Heart left ventricle (tissue), 16 donors: Measurements from ENCODE around the gene TCFL5. TPM values are rescaled to one million over a fixed set of nuclear protein-coding genes. Genes with fewer than 3 reads are reported as not detected.
A peak's percentile ranks its signal among the peaks of the same experiment; 100 is the strongest.

Experiments
- ATAC-seq, 4 donors: fragments of 200-7000 bp; cut with Tn5 transposase; one replicate each; pipeline ENCODE4 v1.9.1; 2020 to 2022; ENCODE audit warnings: moderate library complexity in 4 of 4, mild to moderate bottlenecking in 3 of 4, moderate number of reproducible peaks in 1 of 4
- DNase-seq, 5 donors: peaks; one replicate each; pipeline ENCODE4 v3.0.0-alpha.2; 2020
- H3K27ac ChIP-seq, 12 donors: fragments of 200-600 bp; sonication (generic) in 4 of 12; one replicate each; pipeline versions ENCODE4 v1.5.0 to v1.8.0; 2016 to 2022; ENCODE audit warnings: mild to moderate bottlenecking in 2 of 12
- H3K27me3 ChIP-seq, 9 donors: fragments of 200-600 bp; sonication (generic) in 2 of 9; one replicate each; pipeline versions ENCODE4 v1.5.1 to v1.8.0; 2016 to 2022; ENCODE audit warnings: mild to moderate bottlenecking in 3 of 9
- H3K36me3 ChIP-seq, 9 donors: fragments of 200-600 bp; sonication (generic) in 2 of 9; one replicate each; pipeline versions ENCODE4 v1.5.0 to v1.8.0; 2018 to 2022; ENCODE audit warnings: mild to moderate bottlenecking in 2 of 9
- H3K4me1 ChIP-seq, 12 donors: fragments of 200-600 bp; sonication (generic) in 4 of 12; one replicate each; pipeline versions ENCODE4 v1.5.0 to v1.8.0; 2016 to 2022; ENCODE audit warnings: mild to moderate bottlenecking in 3 of 12
- H3K4me3 ChIP-seq, 12 donors: fragments of 200-600 bp; sonication (generic) in 4 of 12; one replicate each; pipeline versions ENCODE4 v1.5.0 to v1.8.0; 2017 to 2022; ENCODE audit warnings: mild to moderate bottlenecking in 9 of 12, moderate library complexity in 4 of 12
- H3K9me3 ChIP-seq, 12 donors: fragments of 200-600 bp; sonication (generic) in 4 of 12; one replicate each; pipeline versions ENCODE4 v1.5.0 to v1.8.0; 2016 to 2022; ENCODE audit warnings: mild to moderate bottlenecking in 1 of 12
- POLR2A ChIP-seq, 2 donors: fragments of 450-650 bp; IDR thresholded peaks; one replicate each; pipeline ENCODE4 v1.6.1; 2017; ENCODE audit warnings: antibody characterized with exemption in 2 of 2, mild to moderate bottlenecking in 2 of 2, moderate library complexity in 2 of 2
- WGBS, 4 donors: extraction: QIAGEN DNeasy Blood & Tissue Kit in 2 of 4; methylation state at CpG; one replicate each; pipeline versions ENCODE4 v1.1.5 to v1.1.7; 2013 to 2018; 5-methylcytosine and 5-hydroxymethylcytosine counted together
- intact Hi-C, 10 donors: fragments of 100-400 bp; cut with DNase I; formaldehyde crosslinking; loops; one replicate each; pipeline versions ENCODE4 v1.11.1 to v1.14.2; 2022
- polyA plus RNA-seq, 2 donors: library from polyadenylated mRNA; stranded (reverse); fragments of 200-250 nt; gene quantifications; one replicate each; pipeline ENCODE4 v1.2.3, GENCODE V29; 2013
- total RNA-seq, 9 donors: library from RNA; depleted of rRNA in 2 of 9; stranded (reverse); fragments of >200 nt in 2 of 9; fragmentation: NEBNext Ultra II Directional in 3 of 9; extraction: Animal tissue kit (Norgen Biotek cat#: 25700) in 3 of 9; gene quantifications; one replicate each; pipeline versions ENCODE4 v1.1.0 to v1.2.4, GENCODE V29; 2016 to 2023
- TF ChIP-seq, protein P1 (sequence below), 12 donors: fragments of 200-600 bp; sonication (generic) in 4 of 12; IDR thresholded peaks; one replicate each; pipeline versions ENCODE4 v1.5.0 to v1.8.0; 2018 to 2022; ENCODE audit warnings: antibody characterized with exemption in 12 of 12, mild to moderate bottlenecking in 5 of 12
- donor health status: ischemic (EF 13 %, LVEDD 7.1; RV severe dilation, severe dysfunction).
- donor health status: healthy with polysubstance abuse.
- donor health status: DM: no; HTN: yes; CAD: no.
- donor health status: DM: no; HTN: no; CAD: no.
- donor health status: ischemic (EF 25% LVEDD 6.9; RV normal size, moderate dysfunction).
- donor health status: ischemic (EF 25% LVEDD 5.7; RV mildly dilated, moderate dysfunction).
- donor health status: healthy.
- donor health status: DM: yes; HTN: yes; CAD: no.
- donor health status: ischemic (EF 35%, LVEDD 5.7; RV mildly dilated, moderate dysfunction).
- donor health status: nonischemic (EF 11% LVEDD 7.7; RV severe dilation, severe dysfunction).
- donor health status: DM: yes; HTN: yes; CAD: no.
- donor health status: PGD.
- donor health status: ischemic (EF 29% LVEDD 5.4; RV normal size, mild dysfunction).
- donor health status: nonischemic (EF 23%, LVEDD 6.1; RV moderate dilation, normal function).

The TCFL5 gene
- total and polyA plus RNA-seq, 11 donors = 2.5 to 8.2 (median 5.9) TPM

DNA sequence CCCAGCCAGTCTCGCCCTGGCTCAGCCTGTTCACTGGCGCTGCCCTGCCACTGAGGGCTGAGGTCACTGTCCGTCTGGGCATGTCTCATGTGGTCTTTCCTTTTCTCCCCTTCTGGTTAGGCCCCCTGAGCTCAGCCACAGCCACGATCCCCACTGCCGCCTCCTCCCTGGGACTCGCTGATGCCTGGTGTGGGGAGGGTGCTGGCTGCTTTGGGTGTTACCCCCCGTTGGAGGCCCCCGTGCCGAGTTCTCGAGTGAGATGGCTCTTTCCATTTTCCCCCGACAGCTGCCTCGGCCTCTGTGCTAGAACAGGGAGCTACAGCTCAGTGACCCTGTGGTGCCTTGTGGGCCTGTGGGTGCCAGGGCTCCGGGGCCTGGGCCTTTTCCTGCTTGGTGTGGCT, 14.9 kb upstream of the TCFL5 start:
- H3K27ac ChIP-seq = peak overlapping the region; percentile 8 to 89 (median 77)
- peaks cover 8 to 34% (median 22%) of the 10 kb centered on the region in 12 donors for H3K4me1 ChIP-seq
- H3K4me3 ChIP-seq = peak overlapping the region in 3 of 12 donors; percentile 1 to 16 (median 7)
- H3K9me3 ChIP-seq = no peaks in the 10 kb centered on the region
- intact Hi-C loops = loop anchor here in 5 of 10 donors (5.0 to 10.0 kb wide), 3 partner anchors 48 to 131 kb away; partner anchors contain the start of genes DIDO1 (in 4 of the 5) and BHLHE23 (in 1 of the 5)
- no peak for TF ChIP-seq POLR2A (IDR thresholded peaks at IDR 0.05)
- TF ChIP-seq, protein P1, sequence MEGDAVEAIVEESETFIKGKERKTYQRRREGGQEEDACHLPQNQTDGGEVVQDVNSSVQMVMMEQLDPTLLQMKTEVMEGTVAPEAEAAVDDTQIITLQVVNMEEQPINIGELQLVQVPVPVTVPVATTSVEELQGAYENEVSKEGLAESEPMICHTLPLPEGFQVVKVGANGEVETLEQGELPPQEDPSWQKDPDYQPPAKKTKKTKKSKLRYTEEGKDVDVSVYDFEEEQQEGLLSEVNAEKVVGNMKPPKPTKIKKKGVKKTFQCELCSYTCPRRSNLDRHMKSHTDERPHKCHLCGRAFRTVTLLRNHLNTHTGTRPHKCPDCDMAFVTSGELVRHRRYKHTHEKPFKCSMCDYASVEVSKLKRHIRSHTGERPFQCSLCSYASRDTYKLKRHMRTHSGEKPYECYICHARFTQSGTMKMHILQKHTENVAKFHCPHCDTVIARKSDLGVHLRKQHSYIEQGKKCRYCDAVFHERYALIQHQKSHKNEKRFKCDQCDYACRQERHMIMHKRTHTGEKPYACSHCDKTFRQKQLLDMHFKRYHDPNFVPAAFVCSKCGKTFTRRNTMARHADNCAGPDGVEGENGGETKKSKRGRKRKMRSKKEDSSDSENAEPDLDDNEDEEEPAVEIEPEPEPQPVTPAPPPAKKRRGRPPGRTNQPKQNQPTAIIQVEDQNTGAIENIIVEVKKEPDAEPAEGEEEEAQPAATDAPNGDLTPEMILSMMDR (IDR thresholded peaks at IDR 0.05) = no peak
- no peaks in the 10 kb centered on the region for H3K27me3 ChIP-seq
- peaks cover 0 to 20% (median 15%) of the 10 kb centered on the region in 9 donors for H3K36me3 ChIP-seq
- DNase-seq (no peak), ATAC-seq (peak in 2 of 4 donors; percentile 4 to 6)
- 60 to 82% (median 75%) methylated on average over 8 to 13 of the region's 13 CpGs for WGBS, 4 donors

DNA sequence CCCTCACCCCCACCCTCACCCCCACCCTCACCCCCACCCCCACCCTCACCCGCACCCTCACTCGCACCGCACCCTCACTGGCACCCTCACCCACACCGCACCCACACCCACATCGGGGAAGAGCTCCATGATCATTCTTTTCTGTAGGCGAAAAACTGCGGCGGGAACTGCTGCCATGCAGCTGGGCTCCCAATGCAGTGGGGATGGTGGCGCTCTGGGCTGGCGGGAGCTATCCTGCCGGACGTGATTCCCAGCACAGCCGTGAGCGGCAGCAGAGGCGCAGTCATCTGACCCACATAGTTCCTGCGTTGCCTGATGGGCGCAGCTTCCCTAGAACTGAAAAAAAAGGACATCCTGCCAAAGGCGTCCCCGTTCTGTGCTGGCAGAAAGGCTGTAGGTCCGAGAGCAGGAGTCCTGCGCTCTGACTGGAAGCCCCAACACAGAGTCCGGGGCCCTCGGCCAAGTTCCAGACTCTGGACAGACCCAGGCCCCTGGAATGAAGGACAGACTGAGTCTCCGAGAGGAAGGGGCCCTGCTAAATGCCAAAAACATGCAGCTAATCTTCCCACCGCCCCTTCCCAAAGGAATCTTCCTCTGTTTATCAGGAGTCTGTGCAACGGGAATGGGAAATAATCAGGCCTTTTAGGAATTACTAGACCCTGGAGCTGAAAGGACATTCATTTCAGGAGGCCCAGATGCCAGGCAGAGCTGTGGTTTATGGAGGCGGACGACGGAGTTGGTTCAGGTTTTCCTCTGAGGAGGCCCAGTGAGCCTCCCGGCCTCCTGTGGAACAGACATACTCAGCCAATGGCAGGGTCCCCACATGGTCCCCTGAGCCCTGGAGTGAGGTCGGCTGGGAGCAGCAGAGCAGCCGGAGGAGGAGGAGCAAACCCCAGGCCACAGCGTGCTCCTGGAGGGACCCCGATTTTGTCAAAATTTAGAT, 14.1 kb upstream of the TCFL5 start:
- Histone ChIP-seq H3K36me3 (peaks cover 0 to 12% (median 7%) of the 10 kb centered on the region in 9 donors), H3K9me3 (no peaks in the 10 kb centered on the region), H3K27me3 (no peaks in the 10 kb centered on the region), H3K4me3 (peak overlapping the region in 7 of 12 donors; percentile 15 to 36 (median 27)), H3K27ac (peak overlapping the region in 11 of 12 donors; percentile 59 to 89 (median 81)), H3K4me1 (peaks cover 8 to 34% (median 22%) of the 10 kb centered on the region in 12 donors)
- TF ChIP-seq, protein P1 (IDR thresholded peaks at IDR 0.05) = peak in 11 of 12 donors; percentile 12 to 71 (median 46)
- no peak for TF ChIP-seq POLR2A (IDR thresholded peaks at IDR 0.05)
- DNase-seq (peak; percentile 78 to 88 (median 84)), ATAC-seq (peak; percentile 56 to 91 (median 85))
- WGBS, 4 donors = 39 to 49% (median 42%) methylated on average over 22 to 34 of the region's 34 CpGs
- intact Hi-C loops = loop anchor here in 5 of 10 donors (5.0 to 10.0 kb wide), 3 partner anchors 49 to 132 kb away; partner anchors contain the start of genes DIDO1 (in 4 of the 5) and BHLHE23 (in 1 of the 5)

DNA sequence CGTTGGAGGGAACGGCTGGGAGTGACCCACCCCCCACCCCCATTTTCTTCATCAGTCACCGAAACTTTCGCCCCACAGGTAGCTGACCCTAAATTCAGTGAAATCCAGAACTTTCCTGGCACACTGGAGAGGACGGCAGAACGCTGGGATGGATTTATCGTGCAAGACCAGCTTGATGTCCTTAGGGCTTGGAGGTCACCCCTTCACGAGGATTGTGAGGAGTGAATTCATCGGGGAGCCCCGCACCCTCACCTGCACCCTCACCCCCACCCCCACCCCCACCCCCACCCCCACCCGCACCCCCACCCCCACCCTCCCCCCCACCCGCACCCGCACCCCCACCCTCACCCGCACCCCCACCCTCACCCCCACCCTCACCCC, 13.3 kb upstream of the TCFL5 start:
- DNase-seq = no peak

More for the DNA sequence above, 13.3 kb upstream of the TCFL5 start:
- H3K36me3 ChIP-seq = peaks cover 0 to 5% (median 0%) of the 10 kb centered on the region in 9 donors
- H3K27me3 ChIP-seq = no peaks in the 10 kb centered on the region
- H3K27ac ChIP-seq = peak overlapping the region in 2 of 12 donors; percentile 8 to 69
- intact Hi-C loops = loop anchor here in 6 of 10 donors (5.0 to 10.0 kb wide), 3 partner anchors 50 to 132 kb away; partner anchors contain the start of genes DIDO1 (in 4 of the 6) and BHLHE23 (in 3 of the 6)
- H3K4me1 ChIP-seq = peaks cover 8 to 34% (median 22%) of the 10 kb centered on the region in 12 donors
- no peak for ATAC-seq
- H3K9me3 ChIP-seq = peaks cover 0 to 5% (median 0%) of the 10 kb centered on the region in 12 donors
- H3K4me3 ChIP-seq = no peak overlapping the region
- TF ChIP-seq POLR2A (IDR thresholded peaks at IDR 0.05) = no peak
- TF ChIP-seq, protein P1 (IDR thresholded peaks at IDR 0.05) = no peak
- 90 to 94% (median 91%) methylated on average over 8 to 10 of the region's 14 CpGs for WGBS, 4 donors
